ENCODE measurements around the gene ZBTB16. TPM values are rescaled to one million over a fixed set of nuclear protein-coding genes. Genes with fewer than 3 reads are reported as not detected.

ZBTB16 gene
- polyA plus RNA-seq, 2 donors, result 4.6 to 9.6 TPM

- peak overlapping the region in 1 of 2 donors; percentile 6 for H3K27ac ChIP-seq (ENCODE audit: low read depth in 2 of 2, low read length in 1 of 2)
- H3K9me3 ChIP-seq (ENCODE audit: control insufficient read depth in 2 of 2, insufficient read depth in 1 of 2, low read depth in 1 of 2, low read length in 1 of 2), result no peaks in the 10 kb centered on the region
- peaks cover 0 to 20% of the 10 kb centered on the region in 2 donors for H3K4me1 ChIP-seq (ENCODE audit: control insufficient read depth in 2 of 2, insufficient read depth in 2 of 2, low read length in 1 of 2)
Observed at GRCh38 chr11:114174712-114175495, 115.4 kb downstream of the ZBTB16 start.

GRCh38 chr11:114175706-114176105 lies 116.2 kb downstream of the ZBTB16 start:
- WGBS, 2 donors, result 70 to 80% methylated on average over 6 of the region's 6 CpGs
- Histone ChIP-seq H3K27me3 (ENCODE audit: control insufficient read depth in 1 of 2, insufficient read depth in 2 of 2, low read length in 2 of 2) (no peaks in the 10 kb centered on the region), H3K27ac (ENCODE audit: low read depth in 2 of 2, low read length in 1 of 2) (peak overlapping the region; percentile 6 to 23), H3K4me3 (ENCODE audit: low read depth in 1 of 2, low read length in 2 of 2) (no peak overlapping the region), H3K9me3 (ENCODE audit: control insufficient read depth in 2 of 2, insufficient read depth in 1 of 2, low read depth in 1 of 2, low read length in 1 of 2) (no peaks in the 10 kb centered on the region), H3K4me1 (ENCODE audit: control insufficient read depth in 2 of 2, insufficient read depth in 2 of 2, low read length in 1 of 2) (peaks cover 0 to 21% of the 10 kb centered on the region in 2 donors), H3K36me3 (ENCODE audit: control insufficient read depth in 2 of 2, insufficient read depth in 2 of 2, low read length in 1 of 2) (no peaks in the 10 kb centered on the region)

More at GRCh38 chr11:114174712-114175495, 115.4 kb downstream of the ZBTB16 start:
- WGBS, 2 donors, result 70 to 74% methylated on average over 3 of the region's 3 CpGs
- H3K27me3 ChIP-seq (ENCODE audit: control insufficient read depth in 1 of 2, insufficient read depth in 2 of 2, low read length in 2 of 2), result no peaks in the 10 kb centered on the region
- no peak overlapping the region for H3K4me3 ChIP-seq (ENCODE audit: low read depth in 1 of 2, low read length in 2 of 2)
- no peaks in the 10 kb centered on the region for H3K36me3 ChIP-seq (ENCODE audit: control insufficient read depth in 2 of 2, insufficient read depth in 2 of 2, low read length in 1 of 2)

GRCh38 chr11:114176321-114176720 lies 116.8 kb downstream of the ZBTB16 start:
- 75 to 91% methylated on average over 8 of the region's 8 CpGs for WGBS, 2 donors
- Histone ChIP-seq H3K4me1 (ENCODE audit: control insufficient read depth in 2 of 2, insufficient read depth in 2 of 2, low read length in 1 of 2) (peaks cover 0 to 21% of the 10 kb centered on the region in 2 donors), H3K9me3 (ENCODE audit: control insufficient read depth in 2 of 2, insufficient read depth in 1 of 2, low read depth in 1 of 2, low read length in 1 of 2) (no peaks in the 10 kb centered on the region), H3K4me3 (ENCODE audit: low read depth in 1 of 2, low read length in 2 of 2) (no peak overlapping the region), H3K36me3 (ENCODE audit: control insufficient read depth in 2 of 2, insufficient read depth in 2 of 2, low read length in 1 of 2) (no peaks in the 10 kb centered on the region), H3K27ac (ENCODE audit: low read depth in 2 of 2, low read length in 1 of 2) (peak overlapping the region; percentile 23 to 26), H3K27me3 (ENCODE audit: control insufficient read depth in 1 of 2, insufficient read depth in 2 of 2, low read length in 2 of 2) (no peaks in the 10 kb centered on the region)

DNA sequence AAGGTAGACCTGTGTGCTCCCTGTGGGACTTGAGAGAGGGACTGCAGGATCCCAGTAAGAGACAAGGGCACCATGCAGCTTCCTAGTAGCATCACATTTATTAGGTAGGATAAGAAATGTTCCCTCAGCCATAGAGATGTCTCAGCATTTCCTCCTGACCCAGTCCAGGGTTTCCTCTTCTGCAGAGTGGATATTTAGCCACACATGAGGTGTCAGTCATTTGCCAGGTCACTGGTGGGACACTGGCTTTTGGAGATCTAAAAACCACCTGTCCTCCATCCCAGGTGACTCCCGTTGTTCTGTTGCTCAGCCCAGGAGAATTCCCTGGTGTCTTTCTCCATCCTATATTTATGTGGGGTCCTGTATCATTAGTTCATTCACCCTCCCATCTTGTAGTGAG lies 119.1 kb downstream of the ZBTB16 start:
- peaks cover 2 to 13% of the 10 kb centered on the region in 2 donors for H3K4me1 ChIP-seq (ENCODE audit: control insufficient read depth in 2 of 2, insufficient read depth in 2 of 2, low read length in 1 of 2)
- H3K4me3 ChIP-seq (ENCODE audit: low read depth in 1 of 2, low read length in 2 of 2), result no peak overlapping the region
- WGBS, 2 donors, result 78 to 82% methylated on average over 1 of the region's 1 CpG
- H3K9me3 ChIP-seq (ENCODE audit: control insufficient read depth in 2 of 2, insufficient read depth in 1 of 2, low read depth in 1 of 2, low read length in 1 of 2), result no peaks in the 10 kb centered on the region
- no peaks in the 10 kb centered on the region for H3K36me3 ChIP-seq (ENCODE audit: control insufficient read depth in 2 of 2, insufficient read depth in 2 of 2, low read length in 1 of 2)
- H3K27me3 ChIP-seq (ENCODE audit: control insufficient read depth in 1 of 2, insufficient read depth in 2 of 2, low read length in 2 of 2), result no peaks in the 10 kb centered on the region
- peak overlapping the region; percentile 81 to 88 for H3K27ac ChIP-seq (ENCODE audit: low read depth in 2 of 2, low read length in 1 of 2)

DNA sequence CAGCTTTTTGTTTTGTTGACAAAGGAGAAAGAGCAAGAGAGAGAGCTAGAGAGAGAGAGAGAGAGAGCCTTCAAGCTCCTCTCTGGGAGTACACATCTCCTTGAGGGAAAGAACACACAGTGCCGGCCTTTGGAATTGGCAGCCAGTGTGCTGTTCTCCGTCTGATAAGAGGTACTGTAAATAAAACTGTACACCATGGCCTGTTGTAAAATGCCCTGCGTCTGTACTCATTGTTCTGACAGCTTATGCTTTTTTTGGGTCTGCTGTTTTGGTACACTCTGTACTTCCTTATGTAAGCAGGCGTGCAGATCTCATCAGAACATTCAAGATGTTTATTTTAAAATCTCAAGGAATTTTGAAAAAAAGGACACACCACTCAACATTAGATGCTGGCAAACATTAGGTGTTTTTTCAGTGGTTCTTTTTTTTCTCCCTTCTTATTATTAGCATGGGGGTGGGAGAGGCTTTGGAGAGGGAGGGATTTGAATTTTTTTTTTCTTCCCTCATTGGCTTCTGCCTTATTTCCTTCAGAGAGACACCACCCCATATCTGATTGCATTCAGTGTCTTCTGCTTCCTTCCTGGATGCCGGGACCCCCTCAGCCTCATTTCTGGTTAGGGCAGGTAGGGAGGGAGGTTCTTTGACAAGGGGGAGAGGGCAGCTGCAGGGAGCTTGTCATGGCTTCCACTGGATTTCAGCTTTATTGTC lies 119.9 kb downstream of the ZBTB16 start:
- Histone ChIP-seq H3K4me3 (ENCODE audit: low read depth in 1 of 2, low read length in 2 of 2) (peak overlapping the region in 1 of 2 donors; percentile 16), H3K27ac (ENCODE audit: low read depth in 2 of 2, low read length in 1 of 2) (peak overlapping the region; percentile 93 to 94), H3K9me3 (ENCODE audit: control insufficient read depth in 2 of 2, insufficient read depth in 1 of 2, low read depth in 1 of 2, low read length in 1 of 2) (no peaks in the 10 kb centered on the region), H3K4me1 (ENCODE audit: control insufficient read depth in 2 of 2, insufficient read depth in 2 of 2, low read length in 1 of 2) (peaks cover 2 to 13% of the 10 kb centered on the region in 2 donors), H3K27me3 (ENCODE audit: control insufficient read depth in 1 of 2, insufficient read depth in 2 of 2, low read length in 2 of 2) (no peaks in the 10 kb centered on the region), H3K36me3 (ENCODE audit: control insufficient read depth in 2 of 2, insufficient read depth in 2 of 2, low read length in 1 of 2) (no peaks in the 10 kb centered on the region)
- 4 to 18% methylated on average over 5 of the region's 5 CpGs for WGBS, 2 donors

DNA sequence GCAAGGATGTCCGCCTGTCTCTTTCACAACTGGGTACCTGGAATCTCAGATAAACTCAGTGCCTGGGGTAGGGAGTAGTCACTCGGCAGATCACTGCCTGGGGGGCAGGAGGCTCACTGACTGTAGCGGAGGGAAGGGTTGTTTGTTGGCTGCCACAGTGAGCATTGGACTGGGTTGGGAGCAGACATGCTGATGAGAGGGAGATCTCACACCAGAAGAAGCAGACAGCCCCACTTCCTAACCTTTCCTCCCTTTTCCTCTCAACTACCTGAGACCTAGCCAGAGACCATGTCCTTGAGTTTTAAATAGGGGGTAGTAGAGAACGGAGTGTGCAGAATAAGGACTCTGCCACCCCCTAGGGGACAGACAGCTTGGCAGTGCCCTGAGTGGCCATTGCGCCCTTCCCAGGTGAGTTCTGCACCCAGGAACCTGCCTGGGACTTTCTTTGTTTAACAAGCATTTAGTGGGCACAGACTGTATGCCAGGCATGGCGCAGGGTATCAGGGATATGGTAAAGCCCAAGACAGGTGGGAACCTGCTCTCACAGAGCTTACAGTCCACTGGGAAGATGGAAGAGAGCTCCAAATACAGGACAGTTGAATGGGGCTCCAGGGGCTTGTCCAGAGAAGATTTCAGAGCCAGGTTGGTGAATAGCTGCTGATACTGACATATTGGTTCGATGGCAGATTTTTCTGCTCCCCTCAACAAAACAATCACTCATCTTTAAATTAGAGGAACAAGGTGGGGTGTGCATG lies 121.0 kb downstream of the ZBTB16 start:
- Histone ChIP-seq H3K36me3 (ENCODE audit: control insufficient read depth in 2 of 2, insufficient read depth in 2 of 2, low read length in 1 of 2) (no peaks in the 10 kb centered on the region), H3K27me3 (ENCODE audit: control insufficient read depth in 1 of 2, insufficient read depth in 2 of 2, low read length in 2 of 2) (no peaks in the 10 kb centered on the region), H3K27ac (ENCODE audit: low read depth in 2 of 2, low read length in 1 of 2) (peak overlapping the region; percentile 93 to 94), H3K4me3 (ENCODE audit: low read depth in 1 of 2, low read length in 2 of 2) (peak overlapping the region in 1 of 2 donors; percentile 16), H3K9me3 (ENCODE audit: control insufficient read depth in 2 of 2, insufficient read depth in 1 of 2, low read depth in 1 of 2, low read length in 1 of 2) (no peaks in the 10 kb centered on the region), H3K4me1 (ENCODE audit: control insufficient read depth in 2 of 2, insufficient read depth in 2 of 2, low read length in 1 of 2) (peaks cover 2 to 13% of the 10 kb centered on the region in 2 donors)
- 62 to 67% methylated on average over 7 of the region's 7 CpGs for WGBS, 2 donors

DNA sequence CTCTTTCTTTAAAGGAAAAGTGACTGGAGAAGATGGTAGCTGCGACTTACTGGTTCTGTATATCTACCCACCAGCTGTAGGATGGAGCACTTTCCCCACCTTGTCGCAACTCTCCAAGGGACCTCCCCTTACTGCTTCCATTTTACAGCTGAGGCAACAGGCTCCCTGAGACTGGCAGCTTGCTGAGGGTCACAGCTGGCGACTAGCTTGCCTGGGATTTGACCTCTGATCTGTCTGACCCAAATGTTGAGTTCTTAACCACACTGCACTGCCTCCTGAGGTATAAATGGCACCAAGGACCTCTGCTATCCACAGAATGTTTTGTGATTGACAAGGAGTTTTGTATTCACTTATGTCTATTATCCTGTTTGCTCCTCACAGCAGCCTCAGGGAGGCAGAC lies 121.7 kb downstream of the ZBTB16 start:
- H3K4me3 ChIP-seq (ENCODE audit: low read depth in 1 of 2, low read length in 2 of 2), result no peak overlapping the region
- peaks cover 2 to 8% of the 10 kb centered on the region in 2 donors for H3K4me1 ChIP-seq (ENCODE audit: control insufficient read depth in 2 of 2, insufficient read depth in 2 of 2, low read length in 1 of 2)
- H3K27me3 ChIP-seq (ENCODE audit: control insufficient read depth in 1 of 2, insufficient read depth in 2 of 2, low read length in 2 of 2), result no peaks in the 10 kb centered on the region
- H3K27ac ChIP-seq (ENCODE audit: low read depth in 2 of 2, low read length in 1 of 2), result peak overlapping the region; percentile 24 to 27
- no peaks in the 10 kb centered on the region for H3K9me3 ChIP-seq (ENCODE audit: control insufficient read depth in 2 of 2, insufficient read depth in 1 of 2, low read depth in 1 of 2, low read length in 1 of 2)
- H3K36me3 ChIP-seq (ENCODE audit: control insufficient read depth in 2 of 2, insufficient read depth in 2 of 2, low read length in 1 of 2), result no peaks in the 10 kb centered on the region
- WGBS, 2 donors, result 83 to 91% methylated on average over 3 of the region's 3 CpGs

GRCh38 chr11:114181752-114182151 lies 122.2 kb downstream of the ZBTB16 start:
- Histone ChIP-seq H3K4me3 (ENCODE audit: low read depth in 1 of 2, low read length in 2 of 2) (no peak overlapping the region), H3K9me3 (ENCODE audit: control insufficient read depth in 2 of 2, insufficient read depth in 1 of 2, low read depth in 1 of 2, low read length in 1 of 2) (no peaks in the 10 kb centered on the region), H3K27me3 (ENCODE audit: control insufficient read depth in 1 of 2, insufficient read depth in 2 of 2, low read length in 2 of 2) (no peaks in the 10 kb centered on the region), H3K36me3 (ENCODE audit: control insufficient read depth in 2 of 2, insufficient read depth in 2 of 2, low read length in 1 of 2) (no peaks in the 10 kb centered on the region), H3K27ac (ENCODE audit: low read depth in 2 of 2, low read length in 1 of 2) (peak overlapping the region in 1 of 2 donors; percentile 27), H3K4me1 (ENCODE audit: control insufficient read depth in 2 of 2, insufficient read depth in 2 of 2, low read length in 1 of 2) (peaks cover 2 to 8% of the 10 kb centered on the region in 2 donors)
- WGBS, 2 donors, result 92% methylated on average over 8 of the region's 8 CpGs

GRCh38 chr11:114182471-114183043 lies 123.0 kb downstream of the ZBTB16 start:
- Histone ChIP-seq H3K27me3 (ENCODE audit: control insufficient read depth in 1 of 2, insufficient read depth in 2 of 2, low read length in 2 of 2) (no peaks in the 10 kb centered on the region), H3K36me3 (ENCODE audit: control insufficient read depth in 2 of 2, insufficient read depth in 2 of 2, low read length in 1 of 2) (peaks cover 3 to 5% of the 10 kb centered on the region in 2 donors), H3K9me3 (ENCODE audit: control insufficient read depth in 2 of 2, insufficient read depth in 1 of 2, low read depth in 1 of 2, low read length in 1 of 2) (no peaks in the 10 kb centered on the region), H3K4me1 (ENCODE audit: control insufficient read depth in 2 of 2, insufficient read depth in 2 of 2, low read length in 1 of 2) (peaks cover 2 to 8% of the 10 kb centered on the region in 2 donors), H3K27ac (ENCODE audit: low read depth in 2 of 2, low read length in 1 of 2) (peak overlapping the region; percentile 49 to 58), H3K4me3 (ENCODE audit: low read depth in 1 of 2, low read length in 2 of 2) (no peak overlapping the region)
- 83 to 85% methylated on average over 11 of the region's 11 CpGs for WGBS, 2 donors
